Activated naive CD4-positive, alpha-beta T cell (primary cell): ENCODE results near the gene MGRN1.

Experiments used
- DNase-seq, 4 experiments: peaks; one replicate each; lab custom pipeline; 2025; lab: John Stamatoyannopoulos, UW

The MGRN1 gene

DNA sequence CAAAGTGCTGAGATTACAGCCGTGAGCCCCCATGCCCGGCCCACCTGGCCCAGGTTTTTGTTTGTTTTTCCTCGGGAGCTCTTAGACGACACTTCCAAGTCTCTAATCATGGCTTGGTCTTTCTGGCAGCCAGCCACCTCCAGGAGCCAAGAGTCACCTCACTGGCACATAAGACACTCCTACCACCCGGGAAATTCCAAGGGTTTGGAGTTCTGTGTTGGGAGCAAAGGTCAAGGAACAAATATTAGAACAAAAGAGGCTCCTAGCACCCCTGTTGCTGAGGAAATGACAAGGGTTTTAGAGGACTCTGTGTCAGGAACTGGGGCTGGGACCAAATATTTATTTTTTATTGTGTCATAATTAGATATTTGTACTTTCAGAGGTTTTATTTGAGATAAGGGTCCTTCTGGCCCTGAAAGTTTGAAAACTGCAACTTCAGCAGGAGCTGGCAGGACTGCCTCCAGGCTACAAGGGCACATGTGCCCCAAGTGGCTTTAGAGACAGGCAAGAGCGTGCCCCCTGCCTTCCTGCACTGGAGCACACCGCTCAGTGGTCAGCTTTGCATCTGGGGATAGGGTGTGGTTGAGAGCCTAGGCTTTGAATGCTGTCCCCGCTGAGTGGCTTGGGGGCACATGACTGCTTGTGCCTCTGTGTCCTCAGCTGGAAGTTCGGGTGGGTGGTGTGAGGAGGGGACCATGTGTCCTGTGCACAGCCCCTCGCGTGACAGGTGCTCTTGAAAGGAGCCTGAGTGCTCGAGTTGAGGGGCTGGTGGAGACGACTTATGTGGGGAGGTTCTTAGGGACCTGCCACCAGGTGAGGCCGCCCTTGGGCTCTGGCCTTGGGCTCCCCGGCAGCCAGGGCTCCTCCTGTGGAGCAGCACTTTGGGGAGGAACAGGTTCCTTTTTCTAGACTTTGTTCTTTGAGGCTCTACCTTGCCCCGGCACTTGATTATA, 29.7 kb downstream of the MGRN1 start:
- no peak for DNase-seq

DNA sequence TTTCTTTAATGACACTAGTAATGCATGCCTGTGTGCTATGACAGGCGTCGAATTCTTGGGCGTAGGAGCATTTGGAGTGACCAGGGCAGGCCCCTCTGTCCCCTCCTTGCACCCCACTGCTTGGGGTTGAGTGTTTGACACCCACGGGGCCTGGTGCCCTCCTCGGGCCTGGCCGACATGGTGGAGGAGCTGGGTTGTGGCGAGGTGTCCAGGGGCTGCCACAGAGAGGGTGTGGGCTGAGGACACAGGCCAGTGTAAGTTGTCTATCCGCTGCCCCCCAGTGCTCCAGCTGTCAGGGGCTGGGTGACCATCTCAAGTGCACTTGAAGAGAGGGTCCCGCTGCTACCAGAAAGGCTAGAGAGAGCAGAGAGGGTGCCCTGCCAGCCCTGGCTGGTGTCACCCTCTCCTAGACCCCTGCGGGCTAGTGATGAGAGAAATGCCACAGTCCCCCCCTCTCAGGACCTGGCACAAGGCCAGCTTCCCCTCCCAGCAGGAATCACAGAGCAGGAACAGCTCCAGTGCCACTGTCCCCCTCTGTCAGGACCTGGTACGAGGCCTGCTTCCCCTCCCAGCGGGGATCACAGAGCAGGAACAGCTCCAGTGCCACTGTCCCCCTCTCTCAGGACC, 30.5 kb downstream of the MGRN1 start:
- DNase-seq: no peak

DNA sequence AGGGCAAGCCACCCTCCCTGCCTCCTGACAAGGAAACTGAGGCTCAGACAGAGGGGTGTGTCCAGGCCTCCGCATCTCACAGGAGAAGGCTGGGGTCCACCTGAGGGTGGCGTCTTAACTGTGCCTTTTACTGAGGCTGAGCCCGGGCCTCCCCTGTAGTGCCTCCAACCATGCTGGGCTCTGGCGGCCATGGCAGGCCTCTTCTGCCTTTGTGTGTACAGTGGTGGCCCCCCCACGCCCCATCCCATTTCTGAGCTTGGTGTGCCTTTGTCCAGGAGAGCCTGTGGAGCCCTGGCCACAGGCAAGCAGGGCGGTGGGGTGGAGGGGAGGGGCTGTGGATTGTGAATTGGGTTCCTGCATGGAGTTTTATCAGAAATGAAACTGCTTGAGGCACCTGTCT, 31.2 kb downstream of the MGRN1 start:
- DNase-seq: no peak

DNA sequence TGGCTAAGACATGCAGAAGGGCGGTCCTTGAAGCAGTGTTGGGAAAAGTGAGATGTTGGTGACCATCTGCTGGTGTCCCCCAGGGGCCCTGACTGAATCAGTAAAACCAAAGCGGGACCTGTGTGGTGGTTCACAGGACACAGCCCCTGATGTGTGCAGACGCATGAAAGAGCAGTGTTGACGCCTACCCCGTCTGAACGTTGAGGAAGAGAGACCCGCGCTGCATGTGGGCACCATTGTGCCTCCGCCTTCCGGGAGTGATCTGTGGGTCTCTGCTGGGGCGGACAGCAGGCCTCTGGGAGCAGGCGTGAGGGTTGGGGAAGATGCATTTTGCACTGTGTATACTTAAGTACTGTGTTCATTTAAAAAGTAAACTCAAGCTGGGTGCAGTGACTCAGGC, 31.6 kb downstream of the MGRN1 start:
- no peak for DNase-seq

DNA sequence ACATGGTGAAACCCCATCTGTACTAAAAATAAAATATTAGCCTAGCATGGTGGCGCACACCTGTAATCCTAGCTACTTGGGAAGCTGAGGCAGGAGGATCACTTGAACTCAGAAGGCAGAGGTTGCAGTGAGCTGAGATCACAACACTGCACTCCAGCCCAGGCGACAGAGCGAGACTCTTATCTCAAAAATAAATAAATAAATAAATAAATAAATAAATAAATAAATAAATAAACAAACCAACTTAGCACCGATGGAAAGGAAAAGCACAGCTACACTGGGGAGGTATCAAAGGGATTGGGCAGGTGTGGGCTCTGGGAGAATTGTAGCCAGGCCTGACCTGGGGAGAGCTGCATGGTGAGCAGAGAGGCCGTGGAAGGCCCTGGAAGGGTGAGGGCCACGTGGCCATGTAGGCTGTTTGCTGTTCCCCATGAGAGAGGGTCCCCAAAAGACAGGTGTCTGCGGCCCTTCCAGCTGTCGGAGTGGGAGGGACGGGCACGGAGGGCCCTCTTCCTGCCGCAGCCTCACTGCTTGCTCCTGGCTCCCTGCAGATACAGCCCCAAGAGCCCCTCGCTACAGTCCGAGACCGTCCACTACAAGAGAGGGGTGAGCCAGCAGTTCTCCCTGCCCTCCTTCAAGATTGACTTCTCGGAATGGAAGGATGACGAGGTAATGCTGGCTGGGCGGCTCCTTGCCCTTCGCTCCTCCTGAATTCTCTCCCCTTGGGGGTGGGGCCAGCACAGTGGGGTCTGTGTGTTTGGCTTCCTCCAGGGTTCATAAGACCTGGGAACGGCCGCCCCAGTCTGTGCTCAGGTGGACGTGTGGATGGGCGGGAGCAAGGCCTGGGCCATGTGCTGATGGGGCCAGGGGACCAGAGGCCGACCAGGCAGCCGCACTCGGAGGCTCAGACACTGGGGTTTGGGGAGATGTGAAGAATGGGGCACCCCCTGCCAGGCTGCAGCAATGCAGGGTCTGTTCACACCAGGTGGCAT, 32.4 kb downstream of the MGRN1 start:
- no peak for DNase-seq

DNA sequence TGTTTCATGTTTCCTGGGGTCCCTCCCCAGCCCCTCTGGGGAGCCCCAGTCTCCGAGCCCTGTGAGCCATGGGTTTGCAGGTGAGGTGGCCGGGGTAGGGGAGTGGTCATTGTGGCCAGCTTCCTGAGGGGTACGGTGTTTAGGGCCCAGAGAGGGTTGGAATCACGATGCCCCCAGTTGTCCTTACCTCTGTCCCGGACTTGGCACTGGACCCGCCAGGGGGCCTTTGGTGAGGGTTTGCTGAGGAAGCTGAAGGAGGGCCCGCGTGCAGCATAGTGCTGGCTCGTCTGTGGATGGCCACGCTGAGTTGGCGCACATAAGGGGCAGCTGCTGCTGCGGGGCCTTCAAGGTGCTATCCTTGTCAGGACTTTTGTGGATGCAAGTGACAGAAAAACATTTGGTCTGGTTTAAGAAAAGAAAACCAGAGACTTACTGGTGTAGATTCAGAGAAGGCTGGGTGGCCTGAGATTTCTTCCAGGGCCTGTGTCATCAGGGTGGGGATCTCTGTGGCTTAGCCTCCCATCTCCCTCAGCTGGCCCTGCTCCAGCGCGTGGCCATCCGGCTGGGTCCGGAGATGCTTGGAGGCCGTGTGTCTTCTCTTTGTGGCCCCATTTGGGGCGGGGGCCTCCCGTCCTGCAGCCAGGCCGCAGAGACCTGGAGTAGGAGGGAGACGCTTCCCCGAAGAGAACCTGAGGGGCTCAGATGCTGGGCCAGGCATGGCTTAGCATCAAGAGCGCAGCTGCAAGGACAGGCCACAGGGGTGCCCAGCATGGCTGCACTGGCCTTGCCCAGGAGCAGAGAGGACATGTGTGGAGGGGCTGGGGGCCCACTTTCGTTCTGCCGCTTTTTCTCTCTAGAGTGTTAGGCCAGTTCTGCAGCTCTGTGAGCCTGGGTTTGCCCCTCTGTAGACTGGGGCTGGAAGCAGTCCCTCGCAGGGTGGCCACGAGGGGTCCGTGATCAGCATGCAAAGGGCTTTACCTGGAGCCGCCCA, 35.0 kb downstream of the MGRN1 start:
- DNase-seq: no peak

DNA sequence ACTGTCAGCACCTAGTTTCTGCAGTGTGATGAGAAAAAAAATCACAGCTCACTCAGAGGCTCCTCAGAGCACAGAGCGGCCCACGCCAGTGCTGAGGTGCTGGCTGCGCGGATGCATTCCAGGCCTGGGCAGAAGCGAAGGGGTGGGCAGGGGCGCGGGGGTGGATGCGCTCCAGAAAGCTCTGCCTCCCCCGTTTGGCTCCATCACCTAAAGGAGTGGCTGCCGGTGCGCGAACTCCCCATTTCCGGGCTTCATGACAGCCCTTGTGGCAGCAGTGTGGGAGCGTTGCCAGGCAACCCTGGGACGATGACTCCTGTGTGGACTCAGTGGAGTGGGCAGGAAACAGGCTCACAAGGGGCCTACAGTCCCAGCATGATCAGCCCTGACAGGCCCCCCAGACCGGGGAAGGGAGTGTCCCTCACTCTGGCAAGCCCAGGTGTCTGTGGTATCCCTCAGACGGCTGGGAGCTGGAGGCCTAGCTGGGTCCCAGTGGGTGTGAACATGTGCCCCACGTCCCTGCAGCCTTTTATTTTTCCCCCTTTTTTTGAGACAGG, 35.9 kb downstream of the MGRN1 start:
- DNase-seq: peak in 3 of 4 experiments; percentile 33 to 58 (median 57)

DNA sequence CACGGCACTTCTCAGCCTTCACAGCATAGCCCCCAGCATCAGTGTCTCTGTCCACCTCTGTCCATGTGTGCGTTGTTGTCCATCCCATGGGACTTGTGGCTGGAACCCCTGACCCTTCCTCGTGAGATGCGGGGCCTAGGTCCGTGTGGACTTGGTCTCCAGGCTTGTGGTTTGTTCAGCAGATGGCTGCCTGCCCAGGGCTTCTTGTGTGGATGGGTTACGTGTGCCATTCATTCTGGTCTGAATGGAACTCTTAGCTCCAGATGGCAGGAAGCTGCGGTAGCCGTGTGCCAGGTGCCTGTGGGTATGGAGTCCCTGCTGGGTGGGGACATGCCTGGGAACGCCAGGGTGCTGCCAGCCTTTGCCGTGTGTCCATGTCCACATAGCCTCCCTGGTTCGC, 37.0 kb downstream of the MGRN1 start:
- no peak for DNase-seq

DNA sequence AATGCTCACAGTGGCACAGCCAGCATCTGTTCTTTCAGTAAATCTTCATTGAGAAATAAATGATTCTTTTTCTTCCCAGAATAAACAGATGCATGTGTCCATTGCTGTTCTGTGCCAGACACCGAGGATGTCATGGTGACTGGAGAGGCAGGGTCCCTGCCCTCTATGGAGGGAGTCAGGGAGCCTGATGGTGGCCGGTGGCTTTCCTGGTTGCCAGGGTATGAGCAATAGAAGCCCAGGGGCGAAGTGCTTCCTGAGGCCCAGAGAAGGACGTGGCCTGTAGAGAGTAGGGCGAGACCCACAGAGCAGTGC, 38.8 kb downstream of the MGRN1 start:
- DNase-seq: no peak

DNA sequence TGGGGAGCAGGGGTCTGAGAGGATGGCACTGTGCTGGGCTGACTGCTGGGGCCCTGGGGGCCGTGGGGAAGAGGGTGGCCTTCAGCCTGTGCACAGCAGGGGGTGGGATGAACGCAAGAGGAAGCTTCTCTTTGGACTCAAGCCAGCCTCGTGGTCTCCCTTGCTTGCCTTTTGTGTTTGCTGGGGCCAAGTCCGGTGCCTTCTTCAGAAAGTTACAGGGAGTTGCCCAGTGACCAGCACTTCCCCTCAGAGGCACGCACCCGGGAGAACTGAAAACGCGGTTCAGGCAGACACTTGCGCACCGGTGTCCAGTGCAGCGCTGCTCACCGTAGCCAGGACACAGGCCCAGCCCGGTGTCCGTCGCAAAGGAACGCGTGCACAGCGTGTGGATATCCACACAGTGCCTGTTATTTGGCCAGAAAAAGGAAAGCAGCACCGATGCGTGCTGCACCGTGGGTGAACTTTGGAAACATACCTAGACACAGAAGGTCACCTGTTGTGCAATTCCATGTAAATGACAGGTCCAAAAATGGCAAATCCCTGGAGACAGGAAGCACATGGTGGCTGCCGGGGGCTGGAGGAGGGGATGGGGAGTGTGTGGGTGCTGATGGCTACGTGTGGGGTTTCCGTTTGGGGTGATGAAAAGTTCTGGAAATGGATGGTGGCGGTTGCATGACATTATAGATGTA, 39.3 kb downstream of the MGRN1 start:
- DNase-seq: no peak

DNA sequence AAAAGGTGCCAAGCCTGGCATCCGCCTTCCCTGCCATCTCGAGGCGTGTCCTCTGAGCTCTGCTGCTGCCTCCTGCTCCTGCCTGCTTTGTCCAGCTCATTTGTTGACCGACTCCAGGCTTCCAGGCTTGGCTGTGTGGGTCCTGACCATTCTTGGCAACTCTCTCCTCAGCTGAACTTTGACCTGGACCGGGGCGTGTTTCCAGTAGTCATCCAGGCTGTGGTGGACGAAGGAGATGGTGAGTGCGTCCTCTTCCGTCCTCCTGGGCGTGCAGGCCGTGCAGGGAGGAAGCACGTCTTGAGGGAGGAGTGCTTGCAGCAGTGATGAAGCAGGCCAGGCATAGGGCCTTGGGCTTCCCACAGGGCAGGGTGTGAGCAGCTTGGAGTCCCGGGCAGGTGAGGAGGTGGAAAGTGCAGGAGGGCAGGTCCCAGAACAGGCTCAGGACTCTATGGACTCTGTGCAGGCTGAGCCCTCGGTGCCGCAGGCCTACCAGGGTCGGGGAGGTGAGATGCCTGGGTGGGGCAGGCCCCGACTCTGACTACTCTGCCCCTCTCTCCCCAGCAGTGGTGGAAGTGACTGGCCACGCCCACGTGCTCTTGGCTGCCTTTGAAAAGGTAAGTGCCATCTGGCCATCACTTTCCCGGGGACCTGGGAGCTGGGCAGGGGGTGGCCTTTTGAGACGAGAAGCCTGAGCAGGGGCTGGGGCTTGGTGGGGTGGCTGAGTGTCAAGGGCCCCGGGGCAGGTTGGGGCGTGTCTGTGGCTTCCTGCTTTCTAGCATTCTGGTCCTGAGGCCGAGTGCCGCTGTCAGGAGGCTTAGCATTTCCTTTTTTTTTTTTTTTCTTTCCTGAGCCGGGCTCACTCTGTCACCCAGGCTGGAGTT, 40.2 kb downstream of the MGRN1 start:
- DNase-seq: peak in 2 of 4 experiments; percentile 27 to 45

DNA sequence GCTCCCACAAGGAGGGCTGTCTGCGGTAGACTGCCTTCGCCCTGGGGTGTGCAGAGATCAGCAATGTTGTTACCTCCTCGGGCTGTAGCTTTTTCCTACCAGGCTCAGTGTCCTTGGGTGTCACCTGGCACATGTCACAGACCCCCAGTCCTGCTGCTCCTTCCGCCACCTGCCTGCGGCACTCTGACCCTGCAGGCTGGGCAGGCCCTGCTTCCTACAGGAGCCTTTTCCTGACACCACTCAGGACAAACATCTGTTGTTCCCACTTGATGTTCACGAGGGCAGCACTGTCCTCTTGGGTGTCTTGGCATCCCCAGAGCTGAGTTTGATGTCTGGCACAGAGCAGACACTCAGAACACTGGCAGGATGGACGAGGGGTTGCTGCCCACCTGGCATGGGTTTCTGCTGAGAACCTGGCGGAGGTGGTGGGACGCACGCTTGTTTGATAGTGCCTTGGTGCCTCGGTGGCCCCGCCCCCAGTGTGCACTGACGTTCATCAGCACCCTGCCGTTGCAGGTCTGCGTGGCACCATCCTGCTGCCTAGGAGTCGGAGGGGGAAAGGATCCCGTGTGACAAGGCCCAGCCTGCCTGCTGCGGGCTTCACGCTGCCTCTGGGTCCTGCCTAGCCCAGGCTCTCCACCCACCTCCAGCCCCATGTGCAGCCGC, 42.0 kb downstream of the MGRN1 start:
- DNase-seq: no peak

DNA sequence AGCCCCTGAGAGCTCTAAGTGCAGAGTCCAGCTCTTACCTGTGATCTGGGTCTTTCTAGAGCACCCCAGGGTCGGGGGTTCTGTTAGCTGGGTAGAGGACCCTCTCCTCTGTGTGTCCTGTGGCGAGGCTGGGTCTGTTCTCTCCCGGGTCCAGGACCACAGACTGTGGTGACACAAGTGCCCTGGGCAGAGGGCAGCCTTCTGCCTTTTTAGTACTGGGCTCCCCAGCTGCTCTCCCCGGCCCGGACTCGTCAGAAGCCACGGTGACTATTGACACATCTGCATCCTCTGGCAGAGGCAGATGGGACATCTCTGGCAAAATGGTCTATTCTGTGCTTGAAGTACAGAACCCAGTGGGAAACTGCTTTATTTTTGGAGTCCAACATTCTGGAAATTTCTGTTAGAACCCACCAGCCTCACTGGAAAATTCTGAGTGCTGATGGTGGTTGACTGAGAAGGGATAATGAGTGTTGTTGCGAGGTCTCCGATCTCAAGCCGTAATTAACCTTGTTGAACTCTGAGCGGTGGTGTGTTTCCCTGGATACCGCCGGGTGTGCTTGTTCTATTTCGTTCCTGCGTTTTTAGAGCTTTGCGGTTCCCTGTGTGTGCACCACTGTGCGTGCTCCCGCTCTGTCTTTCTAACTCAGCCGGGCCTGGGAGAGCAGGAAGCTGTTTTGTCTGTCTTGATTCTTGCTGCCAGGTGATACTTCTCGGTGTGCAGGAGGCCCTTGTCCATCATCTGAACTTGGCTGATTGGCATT, 42.8 kb downstream of the MGRN1 start:
- DNase-seq: no peak

DNA sequence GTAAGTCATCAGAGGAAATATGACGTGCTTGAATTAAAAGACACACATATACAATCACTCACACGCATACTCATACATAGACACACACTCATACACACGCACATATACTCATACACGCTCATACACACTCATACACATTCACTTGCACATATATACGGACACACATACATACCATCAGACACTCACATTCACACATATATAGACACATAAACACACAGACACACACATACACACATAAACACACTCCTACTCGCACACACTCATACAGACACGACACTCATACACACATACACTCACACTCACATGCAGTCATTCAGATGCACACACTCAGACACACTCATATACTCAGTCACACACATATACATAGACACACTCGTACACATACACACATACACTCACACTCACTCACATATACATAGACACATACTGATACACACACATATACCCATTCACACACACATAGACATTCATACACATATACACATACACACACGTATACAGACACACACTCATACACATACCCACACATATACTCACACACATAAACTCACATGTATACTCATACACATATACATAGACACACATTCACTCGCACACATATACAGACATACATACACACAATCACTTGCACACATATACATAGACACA, 43.8 kb downstream of the MGRN1 start:
- DNase-seq: no peak

DNA sequence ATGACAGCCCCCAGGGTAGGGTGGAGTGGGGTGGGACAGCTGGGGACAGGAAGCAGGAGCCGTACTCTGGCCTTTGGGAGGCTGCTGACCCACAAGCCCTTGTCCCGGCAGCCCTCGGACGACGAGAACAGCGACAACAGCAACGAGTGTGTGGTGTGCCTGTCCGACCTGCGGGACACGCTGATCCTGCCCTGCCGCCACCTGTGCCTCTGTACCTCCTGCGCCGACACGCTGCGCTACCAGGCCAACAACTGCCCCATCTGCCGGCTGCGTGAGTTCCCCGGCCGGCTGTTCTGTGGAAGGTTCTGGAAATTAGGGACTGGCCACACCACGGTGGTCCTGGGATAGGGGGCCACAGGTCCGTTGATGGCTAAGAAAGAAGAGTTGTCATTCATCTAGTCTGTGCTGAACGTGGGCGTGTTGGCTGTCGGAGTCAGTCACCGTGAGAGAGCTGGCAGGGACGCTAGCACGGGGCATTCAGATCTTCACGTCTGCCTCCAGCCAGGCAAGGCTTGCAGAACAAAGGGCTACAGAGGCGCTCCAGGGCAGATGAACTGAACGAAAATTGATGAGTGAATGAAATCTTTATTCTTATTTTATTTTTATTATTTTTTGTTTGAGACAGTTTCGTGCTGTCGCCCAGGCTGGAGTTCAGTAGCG, 48.9 kb downstream of the MGRN1 start:
- DNase-seq: no peak

DNA sequence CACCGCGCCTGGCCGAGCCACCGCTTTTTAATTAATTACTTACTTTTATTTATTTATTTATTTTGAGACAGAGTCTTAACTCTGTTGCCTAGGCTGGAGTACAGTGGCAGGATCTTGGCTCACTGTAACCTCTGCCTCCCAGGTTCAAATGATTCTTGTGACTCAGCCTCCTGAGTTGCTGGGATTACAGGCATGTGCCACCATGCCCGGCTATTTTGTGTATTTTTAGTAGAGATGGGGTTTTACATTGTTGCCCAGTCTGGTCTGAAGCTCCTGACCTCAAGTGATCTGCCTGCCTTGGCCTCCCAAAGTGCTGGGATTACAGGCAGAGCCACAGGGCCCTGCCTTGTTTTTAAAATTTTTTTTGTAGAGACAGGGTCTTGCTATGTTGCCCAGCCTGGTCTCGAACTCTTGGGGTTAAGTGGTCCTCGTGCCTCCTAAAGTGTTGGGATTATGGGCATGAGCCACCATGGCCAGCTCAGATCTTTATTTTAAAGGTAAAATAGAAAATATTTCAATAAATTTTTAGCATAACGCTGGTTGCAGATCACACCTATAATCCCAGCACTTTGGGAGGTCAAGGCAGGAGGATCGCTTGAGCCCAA, 50.4 kb downstream of the MGRN1 start:
- DNase-seq: no peak
